Measurements from ENCODE around the gene NDUFAF4.

The NDUFAF4 gene

DNA sequence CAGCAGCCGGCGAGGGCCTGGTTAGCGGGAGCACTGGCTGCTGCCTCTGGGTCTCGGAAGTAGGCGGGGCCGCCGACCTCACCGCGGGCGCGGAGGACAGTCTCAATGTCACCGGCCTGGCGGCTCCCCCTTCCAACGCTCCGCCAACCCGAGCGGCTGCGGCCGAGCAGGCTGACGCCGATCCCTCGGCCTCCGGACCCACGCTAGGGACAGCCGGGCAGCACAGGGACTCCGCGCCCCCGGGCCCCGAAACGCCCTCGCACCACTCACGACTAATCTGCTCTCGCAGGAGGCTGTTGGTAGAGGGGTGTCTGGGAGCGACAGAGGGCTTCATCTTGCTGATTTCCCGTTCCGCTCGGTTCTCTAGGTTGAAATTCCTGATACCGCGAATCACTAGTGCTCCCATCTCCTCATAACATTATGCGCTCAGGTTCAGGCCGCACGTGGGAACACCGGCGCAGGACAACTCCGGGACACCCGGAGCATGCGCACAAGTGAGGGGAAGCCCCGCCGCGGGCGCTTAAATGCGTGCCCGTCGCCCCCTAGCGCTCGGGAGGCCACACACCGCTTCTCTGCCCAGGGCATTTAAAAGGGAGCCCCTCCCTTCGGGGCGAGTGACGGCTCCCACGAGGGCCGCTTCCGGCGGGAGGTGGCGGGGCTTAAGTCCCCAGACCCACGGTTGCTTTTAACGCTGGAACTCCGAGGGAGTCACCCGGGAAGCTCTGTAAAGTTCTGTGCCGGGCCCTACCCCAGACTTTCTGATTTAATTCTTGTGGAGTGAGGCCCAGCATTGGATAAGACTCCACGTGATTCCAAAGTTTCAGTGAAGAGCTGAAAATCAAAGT lies at the start of gene NDUFAF4:
Gene NDUFAF4, minus strand, starts transcription at position 496 of the 845 bp plus-strand sequence. Its CDS starts 90 bp downstream, at position 406.
- DNase-seq (ENCODE audit: low read depth in 3 of 3), result peak; percentile 91 to 95 (median 94)

DNA sequence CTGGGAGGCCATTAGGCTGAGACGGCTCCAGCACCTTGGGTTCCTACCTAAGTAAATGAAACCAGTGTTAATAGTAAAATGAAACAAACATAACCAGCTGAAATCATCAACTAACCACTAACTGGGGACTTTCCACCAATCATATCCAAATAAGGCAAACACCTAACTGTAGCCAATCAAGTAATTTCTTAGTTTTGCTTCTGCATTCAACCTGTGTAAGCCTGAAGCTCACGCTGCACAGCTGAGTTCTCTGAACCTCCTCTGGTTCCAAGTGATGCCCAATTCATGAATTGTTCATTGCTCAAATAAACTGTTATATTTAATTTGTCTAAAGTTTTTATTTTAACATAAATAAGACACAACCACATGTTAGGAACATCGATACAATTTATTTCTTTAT lies 49.4 kb upstream of the NDUFAF4 start:
- no peak for DNase-seq (ENCODE audit: low read depth in 3 of 3)

DNA sequence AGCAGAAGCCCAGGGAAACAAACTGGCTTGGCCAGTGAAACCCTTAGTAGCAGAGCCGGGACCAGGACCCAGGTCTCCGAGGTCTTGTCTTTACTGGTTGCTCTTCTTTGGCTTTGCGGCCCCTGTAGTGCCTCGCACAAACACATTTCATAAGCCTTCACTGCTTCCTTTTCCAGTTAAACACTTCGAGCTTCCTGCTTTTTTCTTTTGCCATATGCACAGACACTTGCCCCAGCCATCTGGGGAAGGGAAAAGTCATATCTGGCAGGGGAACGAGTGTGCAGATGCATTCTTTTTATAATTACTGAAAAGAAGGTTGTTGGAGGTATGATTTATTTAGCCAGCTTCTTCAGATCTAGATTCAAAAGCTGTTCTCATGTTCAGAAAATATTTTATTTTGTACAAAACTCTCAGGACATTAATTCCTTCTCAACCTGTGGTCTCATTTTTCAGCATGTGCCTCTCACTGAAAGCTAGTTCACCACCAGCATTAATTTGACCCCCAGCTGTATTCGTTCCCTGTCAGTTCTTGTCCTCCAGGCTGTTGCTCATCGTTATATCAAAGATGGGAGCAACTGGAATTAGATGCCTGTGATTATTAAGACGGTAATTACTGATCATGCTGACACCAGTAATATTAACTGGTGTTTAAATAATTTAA lies 46.0 kb upstream of the NDUFAF4 start:
- no peak for DNase-seq (ENCODE audit: low read depth in 3 of 3)

DNA sequence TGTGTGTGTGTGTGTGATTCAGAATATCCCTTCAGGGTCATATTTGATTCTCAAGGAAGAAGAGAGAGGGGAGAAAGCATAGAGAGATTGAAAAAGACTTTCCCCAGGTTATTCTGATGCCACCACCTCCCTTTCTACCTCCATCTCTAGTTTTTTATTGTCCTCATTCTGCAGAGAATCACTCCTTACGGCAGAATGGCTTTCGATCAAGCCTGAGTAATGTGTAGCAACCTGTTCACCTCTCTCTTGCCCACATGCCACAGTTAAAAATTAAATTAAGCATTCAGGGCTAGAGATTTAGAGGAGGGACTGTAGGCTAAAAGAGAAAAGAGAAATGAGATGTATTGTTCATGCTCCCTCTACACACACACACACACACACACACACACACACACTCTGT lies 45.0 kb upstream of the NDUFAF4 start:
- DNase-seq (ENCODE audit: low read depth in 3 of 3), result no peak

DNA sequence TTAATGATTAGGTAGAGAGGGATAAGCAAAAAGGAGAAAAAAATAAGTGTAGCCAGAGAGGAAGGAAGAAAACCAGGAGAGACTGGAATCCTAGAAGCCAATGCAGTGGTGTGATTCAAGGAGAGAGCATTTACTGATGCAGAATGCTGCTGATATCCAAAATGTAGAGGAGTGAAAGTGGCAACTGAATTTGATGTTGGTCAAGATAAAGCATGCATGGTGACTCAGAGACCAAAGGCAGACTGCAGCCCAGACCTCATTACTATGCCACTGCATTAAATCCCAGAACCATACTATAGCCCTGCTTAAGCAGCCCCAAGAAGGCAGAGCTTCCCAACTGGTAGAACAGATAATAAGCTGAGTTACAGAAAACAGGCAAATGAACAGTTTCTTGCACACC lies 42.6 kb upstream of the NDUFAF4 start:
- DNase-seq (ENCODE audit: low read depth in 3 of 3), result no peak

DNA sequence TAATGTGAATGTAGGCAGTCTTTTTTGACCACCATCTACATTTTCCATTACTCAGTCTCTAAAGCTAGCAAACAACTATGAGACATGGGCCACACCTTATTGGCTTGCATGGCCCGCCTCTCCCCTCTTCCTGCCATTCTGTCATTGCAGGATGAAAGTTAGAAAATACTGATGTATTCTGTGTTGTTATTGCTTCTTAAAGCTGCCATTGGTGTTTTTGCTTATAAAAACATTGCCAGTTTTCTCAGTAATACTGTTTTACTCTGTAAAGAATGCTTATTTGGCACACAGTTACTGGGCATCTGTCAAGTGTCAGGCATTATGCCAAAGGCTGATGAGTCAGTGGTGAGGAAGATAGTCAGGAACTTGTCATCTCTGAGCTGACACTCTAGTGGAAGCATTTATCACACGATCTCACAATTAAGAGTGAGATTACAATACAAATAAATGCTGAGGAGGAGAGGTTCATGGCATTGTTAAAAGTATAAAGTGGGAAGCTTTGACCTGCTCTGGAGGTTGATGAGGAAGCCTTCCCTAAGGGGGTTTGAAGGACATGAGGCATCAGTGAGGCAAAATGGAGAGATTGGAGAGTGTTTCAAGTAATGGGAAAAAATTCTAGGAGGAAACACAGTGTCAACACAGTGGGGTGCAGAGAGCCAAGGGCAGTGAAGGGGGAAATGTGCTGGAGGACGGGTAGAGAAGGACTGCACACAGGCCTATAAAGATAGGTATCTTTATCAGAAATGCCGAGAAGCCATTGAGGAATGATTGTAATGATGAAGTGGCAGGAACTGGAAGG lies 41.5 kb upstream of the NDUFAF4 start:
- DNase-seq (ENCODE audit: low read depth in 3 of 3), result no peak

DNA sequence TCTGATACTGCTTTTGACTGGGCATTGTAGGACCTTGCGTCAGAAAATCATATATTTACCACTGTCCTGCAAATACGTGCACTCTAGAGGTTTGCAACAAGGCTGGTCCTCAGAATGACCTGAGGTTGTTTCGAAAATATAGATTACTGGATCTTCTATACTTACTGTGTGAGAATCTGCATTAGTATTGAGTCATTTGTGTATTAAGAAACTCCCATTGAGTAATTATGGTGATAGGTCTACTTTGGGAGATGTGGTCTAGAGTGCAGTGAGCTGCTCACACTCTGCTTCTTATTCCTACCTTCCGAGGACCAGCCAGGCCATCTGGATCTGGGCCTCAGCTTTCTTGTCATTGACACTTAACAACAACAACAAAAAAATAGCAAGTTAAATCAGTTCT lies 36.4 kb upstream of the NDUFAF4 start:
- DNase-seq (ENCODE audit: low read depth in 3 of 3), result no peak

DNA sequence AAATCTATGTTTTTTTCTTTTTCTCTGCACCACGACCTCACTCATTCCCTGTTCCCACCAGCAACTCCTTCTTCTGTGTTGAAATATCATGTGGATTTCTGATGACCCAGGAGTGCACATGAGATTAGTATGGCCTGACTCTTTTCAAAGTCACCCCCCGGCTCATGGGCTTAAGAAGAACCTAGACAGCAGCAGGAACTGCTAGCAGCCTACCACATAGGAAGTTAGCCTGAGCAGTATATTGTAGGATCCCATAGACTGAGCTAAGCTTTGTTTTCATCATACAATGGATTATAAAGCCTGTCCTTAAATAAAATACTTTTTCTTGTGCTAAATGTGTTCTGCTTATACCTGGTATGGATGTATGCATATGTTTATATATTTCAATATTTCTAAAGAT lies 33.5 kb upstream of the NDUFAF4 start:
- no peak for DNase-seq (ENCODE audit: low read depth in 3 of 3)

DNA sequence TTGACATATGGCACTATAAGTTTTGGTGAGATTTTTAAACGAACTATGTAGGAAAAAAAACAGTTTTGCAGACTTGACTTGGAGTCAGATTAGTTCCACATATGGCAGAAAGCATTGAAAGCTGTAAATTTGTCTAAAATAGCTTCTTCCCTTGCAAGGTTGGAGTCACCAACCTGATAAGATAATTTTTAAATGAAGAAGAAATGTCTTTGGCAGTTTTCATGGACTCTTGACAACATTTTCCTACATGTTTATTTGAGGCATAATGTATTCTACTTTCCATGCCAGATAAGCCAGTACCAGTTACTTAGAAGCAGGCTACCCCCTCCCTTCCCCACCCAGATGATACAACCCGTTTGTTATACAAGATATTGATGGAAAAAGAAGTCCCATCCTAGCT lies 32.0 kb upstream of the NDUFAF4 start:
- no peak for DNase-seq (ENCODE audit: low read depth in 3 of 3)

DNA sequence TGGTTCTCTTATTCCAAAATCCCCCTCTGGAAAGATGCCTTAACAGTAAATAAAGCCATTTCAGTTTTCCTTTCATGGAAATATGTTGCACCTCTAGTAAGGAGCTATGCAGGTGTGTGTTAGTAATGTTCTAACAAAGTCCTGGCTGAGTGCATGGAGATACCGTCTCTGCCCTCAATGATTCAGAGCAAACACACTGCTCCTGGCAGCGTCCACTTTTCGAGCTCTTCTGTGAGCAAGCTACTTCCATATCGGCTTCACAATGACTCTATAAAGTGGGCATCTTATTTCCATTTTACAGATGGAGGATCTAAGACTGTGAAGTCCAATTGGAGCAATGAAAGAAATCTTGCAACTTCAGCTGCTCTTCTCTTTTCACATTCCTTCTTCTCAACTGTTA lies 30.0 kb upstream of the NDUFAF4 start:
- no peak for DNase-seq (ENCODE audit: low read depth in 3 of 3)

DNA sequence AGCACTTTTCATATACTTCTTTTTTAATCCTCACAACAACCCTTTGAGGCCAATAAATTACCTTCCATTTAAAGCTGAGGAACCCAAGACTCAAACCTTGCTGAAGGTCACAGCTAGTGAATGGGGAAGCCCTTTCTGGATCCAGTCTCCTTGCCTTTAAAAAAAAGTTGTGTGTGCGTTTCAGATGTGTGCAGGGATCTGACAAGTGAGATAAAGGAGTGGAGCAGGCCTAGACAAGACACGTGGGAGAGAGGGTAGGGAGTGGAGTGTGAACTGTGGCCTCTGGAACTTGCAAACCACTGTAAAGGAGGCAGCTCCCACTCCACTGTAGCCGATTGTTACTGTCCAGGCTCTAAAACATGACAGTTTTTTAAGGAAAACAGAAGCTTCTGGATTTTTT lies 28.7 kb upstream of the NDUFAF4 start:
- no peak for DNase-seq (ENCODE audit: low read depth in 3 of 3)

DNA sequence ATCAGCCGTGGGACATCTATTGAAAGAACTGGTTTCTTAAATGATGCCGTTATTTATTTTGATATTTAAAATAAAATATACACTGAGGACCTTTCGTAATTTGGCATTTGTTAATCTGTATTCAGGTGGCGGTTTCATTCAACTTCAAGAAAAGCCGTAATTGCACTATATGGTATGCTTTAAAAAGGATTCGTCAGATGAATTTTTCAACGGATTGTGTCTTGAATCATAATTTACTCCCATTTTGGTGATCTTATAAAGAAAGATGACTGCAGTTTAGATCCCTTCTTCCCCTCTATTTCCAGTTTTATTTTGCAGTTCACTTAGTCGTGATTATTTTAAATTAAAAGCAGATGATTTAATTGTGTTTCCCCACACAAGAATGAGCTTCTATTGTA lies 27.6 kb upstream of the NDUFAF4 start:
- DNase-seq (ENCODE audit: low read depth in 3 of 3), result no peak

DNA sequence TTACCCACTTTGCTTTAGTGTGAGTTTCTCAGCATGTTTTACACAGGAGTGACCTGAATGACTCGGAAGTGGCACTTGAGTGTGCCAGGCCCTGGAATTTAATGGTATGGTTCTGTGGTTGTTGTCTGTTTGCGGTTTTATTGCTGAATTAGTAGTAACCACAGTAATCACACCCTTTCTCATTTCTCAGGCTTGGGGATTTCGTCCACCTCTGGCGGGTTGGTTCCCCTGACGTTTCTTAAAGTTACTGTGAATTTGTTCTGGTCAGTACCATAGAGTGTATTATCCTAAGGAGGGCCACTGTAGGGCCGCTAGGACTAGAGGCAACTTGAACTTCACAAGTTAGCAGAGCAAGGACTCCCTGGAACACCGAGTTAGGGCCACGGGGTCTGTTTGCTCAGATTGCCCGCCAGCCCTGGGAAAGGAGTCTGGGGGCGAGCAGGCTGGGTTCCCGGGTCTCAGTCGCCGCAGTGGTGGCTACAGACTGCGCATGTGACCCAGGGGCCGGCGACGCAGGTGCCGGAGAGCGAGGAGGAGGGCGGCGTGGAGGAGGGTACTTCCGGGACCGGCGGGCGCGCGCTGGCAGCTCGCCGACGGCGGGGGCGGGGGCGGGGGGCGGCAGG lies 26.3 kb upstream of the NDUFAF4 start:
- no peak for DNase-seq (ENCODE audit: low read depth in 3 of 3)

DNA sequence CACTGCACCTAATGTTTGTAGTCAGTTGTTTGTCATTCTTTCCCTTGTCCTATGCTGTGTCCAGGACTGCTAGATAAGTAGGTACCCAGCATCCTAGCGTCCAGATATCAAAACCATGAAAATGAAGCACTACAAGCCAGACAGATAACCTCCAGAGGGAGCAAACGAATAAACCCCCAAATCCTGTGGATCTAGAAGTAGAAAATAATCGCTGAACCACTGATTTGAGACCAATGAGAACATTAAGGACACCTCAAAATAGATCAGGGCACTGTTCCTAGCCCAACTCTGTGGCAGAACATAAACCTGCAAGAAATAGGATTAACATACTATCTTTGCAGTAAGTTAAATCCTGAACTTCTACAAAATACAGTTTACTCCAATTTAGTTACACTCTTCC lies 25.7 kb upstream of the NDUFAF4 start:
- no peak for DNase-seq (ENCODE audit: low read depth in 3 of 3)

DNA sequence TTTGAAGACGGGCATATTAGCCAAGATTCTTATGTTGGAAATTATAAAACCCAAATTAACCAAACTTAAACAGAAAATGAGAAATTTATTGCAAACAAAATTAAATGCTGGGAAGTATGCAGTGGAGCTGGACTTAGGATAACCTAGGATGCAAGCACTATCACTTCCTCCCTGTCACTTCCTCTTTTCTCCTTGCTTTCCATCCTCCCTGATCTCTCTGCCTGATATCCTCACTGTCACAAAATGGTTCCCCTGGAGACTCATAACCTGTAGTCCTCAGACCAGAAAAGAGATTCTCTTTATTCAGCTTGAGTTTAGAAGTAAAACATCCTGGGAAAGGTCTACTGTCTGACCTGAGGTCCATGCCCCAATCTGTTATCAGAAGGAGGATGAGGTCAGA lies 19.4 kb upstream of the NDUFAF4 start:
- no peak for DNase-seq (ENCODE audit: low read depth in 3 of 3)

DNA sequence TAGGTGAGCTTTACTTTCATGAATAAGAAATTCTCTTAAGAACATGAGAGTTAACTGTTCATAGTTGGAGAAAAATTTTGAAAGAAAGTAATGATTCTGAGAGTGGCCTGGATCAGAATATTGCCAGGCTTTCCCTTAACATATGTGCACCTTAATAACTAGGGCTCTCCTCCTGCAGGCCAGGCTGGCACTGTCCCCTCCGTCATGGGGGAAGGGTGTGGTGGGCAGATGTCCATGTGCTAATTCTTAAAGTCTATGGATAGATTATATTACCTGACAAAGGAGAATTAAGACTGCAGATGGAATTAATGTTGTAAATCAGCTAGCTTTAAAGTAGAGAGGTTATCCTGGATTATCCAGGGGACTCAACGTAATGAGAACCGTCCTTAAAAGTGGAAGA lies 15.9 kb upstream of the NDUFAF4 start:
- no peak for DNase-seq (ENCODE audit: low read depth in 3 of 3)

DNA sequence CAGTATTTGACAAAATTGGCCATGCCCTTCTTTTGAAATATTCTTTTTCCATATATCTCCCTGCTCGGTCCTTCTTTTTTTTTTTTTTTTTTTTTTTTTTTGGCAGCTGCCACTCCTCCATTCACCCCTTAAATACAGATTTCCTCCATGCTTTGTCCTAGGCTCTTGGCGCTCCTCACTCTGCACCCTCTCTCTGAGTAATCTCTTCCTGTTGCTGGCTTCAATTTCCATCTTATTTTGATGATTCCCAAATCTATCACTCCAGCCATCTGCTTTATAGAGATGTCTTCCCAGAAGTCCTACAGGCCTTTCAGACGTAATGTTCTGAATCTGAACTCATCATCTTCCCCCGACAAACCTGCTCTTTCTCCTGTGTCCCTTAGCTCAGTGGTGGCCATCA lies 14.1 kb upstream of the NDUFAF4 start:
- no peak for DNase-seq (ENCODE audit: low read depth in 3 of 3)

DNA sequence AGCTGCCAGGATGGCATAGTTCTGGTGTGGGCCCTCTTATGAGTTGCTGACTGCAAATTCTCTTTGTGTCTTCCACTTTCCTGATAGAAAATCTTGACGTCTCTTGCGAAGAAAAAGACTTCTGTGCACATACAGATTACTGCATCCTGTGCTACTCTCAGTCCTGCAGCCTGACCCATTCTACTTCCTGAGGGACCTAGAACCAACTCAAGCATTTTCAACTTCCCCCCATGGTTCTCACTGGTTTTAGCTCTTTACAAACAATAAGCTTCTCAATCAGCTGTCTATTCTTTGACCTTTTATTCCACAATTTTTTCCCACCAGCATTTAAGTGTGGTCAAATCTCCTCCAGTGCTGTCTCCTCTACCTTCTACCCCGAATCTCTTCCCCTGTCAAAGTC lies 13.5 kb upstream of the NDUFAF4 start:
- no peak for DNase-seq (ENCODE audit: low read depth in 3 of 3)

DNA sequence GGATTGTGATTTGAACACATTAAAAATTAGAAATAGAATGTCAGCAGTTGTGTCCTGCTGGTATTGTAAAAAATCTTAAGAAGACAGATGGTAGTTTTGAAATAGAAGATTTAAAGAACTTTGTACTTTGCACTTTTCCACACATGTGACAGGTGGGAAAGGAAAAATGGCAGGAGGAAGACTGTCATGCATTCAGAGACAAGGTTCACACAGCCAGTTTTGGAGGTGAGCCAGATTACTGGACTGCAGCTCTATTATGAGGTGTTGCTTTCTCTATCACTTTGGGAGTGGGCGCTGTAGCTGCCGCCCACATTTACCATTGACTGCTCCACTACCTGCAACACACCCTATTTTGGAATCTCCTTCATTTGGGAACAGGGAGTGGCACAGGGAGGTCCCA lies 12.1 kb upstream of the NDUFAF4 start:
- DNase-seq (ENCODE audit: low read depth in 3 of 3), result no peak

DNA sequence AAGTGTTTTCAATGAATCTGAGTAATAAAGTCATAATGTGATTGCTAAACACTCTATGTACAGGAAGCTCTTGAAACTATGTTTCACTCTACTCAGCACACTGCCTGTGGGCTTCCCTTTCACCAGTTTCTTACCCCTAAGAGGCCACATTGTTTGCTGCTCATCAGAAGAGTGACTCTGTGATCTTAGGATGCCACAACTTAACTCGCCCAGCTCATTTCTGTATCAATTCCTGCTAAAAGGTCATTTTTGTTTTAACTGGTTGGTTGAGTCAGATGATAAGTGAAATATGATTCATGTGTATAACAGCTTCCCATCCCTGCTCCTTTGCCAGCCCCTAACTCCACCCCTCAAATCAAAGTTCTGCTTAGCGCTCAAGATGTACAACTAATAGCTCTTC lies 9.8 kb upstream of the NDUFAF4 start:
- peak in 1 of 3 experiments; percentile 24 for DNase-seq (ENCODE audit: low read depth in 3 of 3)

DNA sequence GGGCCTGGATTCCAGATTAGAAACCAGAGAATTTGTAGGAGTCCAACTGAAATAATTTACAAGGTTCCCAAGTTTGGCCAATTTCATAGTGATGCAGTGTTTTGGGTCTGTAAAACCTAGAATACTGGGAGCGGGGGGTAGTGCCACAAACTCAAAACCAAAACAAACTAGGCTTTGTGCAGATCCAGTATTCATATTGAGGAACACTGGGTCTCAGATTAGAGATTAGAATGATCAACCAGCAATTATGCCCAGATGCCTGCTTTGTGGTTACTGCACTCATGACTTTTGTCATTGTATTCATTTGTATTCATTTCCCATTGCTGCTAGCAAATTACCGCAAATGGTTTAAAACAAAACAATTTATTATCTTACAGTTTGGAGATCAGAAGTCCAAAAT lies 3.2 kb upstream of the NDUFAF4 start:
- DNase-seq (ENCODE audit: low read depth in 3 of 3), result no peak

DNA sequence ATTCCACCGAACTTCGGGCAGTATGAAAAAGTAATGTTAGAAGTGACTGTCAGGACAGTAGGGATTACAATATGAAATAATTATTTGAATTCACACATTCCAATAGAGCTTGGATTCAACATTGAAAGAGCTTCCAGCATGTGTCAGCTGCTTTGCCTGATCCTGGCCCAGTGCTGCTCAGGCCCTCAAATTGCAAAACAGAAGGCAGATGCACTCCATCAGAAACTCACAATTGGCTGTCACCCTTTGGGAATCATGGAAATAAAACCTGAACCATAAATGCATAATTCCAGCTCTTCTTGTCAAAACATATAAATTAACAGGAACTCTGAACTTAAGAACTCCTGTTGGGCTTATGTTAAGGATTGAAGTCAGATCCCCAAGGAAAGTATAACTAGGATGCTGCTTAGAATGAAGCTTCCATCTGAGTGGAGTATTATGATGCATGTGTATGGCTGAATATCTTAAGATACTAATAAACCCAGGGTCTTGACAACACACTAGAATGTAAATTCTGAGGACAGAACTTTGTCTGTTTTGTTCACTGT lies 1.8 kb upstream of the NDUFAF4 start:
- DNase-seq (ENCODE audit: low read depth in 3 of 3), result no peak
